HG02798 (cell line): ENCODE measurements around the gene PRPF40A.
"Not testable (repeated sequence)": the region's sequence is repeated elsewhere in the genome, so short reads cannot be mapped to it uniquely, and the experiment has no call there.

Source experiments
- ATAC-seq: cut with Tn5 transposase; IDR thresholded peaks from one replicate; pipeline ENCODE4 v1.9.1; 2021; ENCODE audit warnings: mild to moderate bottlenecking; ENCODE audit not compliant: unreplicated experiment, poor library complexity

PRPF40A gene

DNA sequence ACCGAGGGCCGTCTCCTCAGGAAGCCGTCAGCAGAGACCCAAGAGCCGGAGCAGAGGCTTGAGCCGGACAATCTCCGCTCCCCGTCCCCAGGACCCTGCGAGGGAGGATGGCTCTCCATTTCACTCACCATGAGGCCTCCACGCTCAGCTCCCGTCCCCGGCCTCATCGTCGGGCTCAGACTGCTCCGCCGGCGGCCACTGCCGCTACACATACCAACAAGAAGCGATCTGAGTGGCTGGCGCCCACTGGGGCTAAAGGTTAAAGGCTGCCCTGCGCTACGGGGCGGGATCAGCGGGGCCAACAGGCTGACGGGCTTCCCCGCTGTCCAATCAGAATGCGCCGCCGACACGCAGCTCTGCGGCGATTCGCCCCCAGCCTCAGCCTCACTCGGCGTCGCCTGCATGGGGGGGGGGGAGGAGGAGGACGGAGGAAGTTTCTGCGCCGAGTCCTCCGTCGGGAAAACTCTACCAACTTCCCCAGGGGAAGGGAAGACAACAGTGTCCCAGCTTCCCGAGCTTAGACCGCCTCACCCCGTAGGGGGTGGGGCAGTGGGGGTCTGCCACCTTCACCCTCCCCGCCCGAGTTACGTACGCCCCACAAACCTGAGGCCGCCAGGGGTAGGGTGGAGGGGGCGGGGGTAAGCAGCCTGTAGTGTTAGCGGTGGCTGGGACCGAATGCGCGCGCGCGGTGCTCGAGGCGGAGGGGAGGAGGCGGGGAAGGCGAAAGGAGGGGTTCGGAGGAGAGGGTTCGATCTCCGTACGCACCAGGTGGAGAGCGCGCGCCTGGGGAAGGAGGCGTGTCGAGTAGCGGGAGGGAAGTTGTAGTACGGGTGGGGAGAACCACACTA is at the start of gene PRPF40A:
Gene PRPF40A (minus strand): TSS at position 234 of the 848 bp plus-strand sequence. CDS start 22 bp downstream, at position 212.
- ATAC-seq, result peak; percentile 75

DNA sequence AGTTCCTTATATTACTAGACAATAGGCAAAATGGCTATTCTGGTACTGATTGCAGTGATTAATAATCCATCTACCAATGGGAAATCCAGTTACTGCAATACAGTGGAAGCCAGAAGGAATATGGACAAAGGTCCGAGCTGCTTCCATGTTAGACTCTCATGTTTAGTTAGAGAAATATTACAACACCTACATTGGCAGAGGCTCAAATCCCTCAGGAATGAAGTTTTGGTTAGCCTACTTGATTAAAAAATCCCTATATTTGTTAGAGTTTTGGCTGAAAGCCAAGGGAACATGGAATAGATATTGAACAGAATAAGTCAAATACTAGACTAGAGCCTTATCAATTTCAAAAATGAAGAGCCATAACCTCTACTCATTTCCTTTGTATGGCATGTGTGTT is 49.7 kb upstream of the PRPF40A start:
- ATAC-seq, result no peak

DNA sequence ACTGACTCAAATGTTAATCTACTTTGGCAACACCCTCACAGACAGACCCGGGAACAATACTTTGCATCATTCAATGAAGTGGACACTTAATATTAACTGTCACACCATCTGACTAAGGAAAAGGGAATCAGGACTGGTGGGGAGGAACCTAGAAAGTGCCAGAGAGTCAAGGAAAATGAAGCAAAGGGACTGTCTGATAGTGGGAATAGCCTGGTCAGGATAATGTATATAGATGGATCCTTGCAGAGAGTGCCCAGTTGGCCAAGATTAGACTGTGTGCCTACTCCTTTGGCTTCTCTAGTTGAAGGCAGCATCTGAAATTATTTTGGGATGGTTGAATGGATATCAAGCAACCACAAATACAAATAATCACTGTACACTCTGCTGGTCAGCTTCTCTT is 46.4 kb upstream of the PRPF40A start:
- no peak for ATAC-seq

DNA sequence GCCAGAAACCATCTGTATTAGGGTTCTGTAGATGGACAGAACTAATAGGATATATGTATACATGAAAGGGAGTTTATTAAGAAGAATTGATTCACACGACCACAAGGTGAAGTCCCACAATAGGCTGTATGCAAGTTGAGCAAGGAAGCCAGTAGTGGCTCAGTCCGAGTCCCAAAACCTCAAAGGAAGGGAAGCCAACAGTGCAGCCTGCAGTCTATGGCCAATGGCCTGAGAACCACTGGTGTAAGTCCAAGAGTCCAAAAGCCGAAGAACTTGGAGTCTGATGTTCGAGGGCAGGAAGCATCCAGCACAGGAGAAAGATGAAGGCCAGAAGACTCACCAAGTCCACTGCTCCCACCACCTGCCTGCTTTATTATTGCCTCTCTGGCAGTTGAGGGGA is 45.9 kb upstream of the PRPF40A start:
- ATAC-seq, result not testable (repeated sequence)

GRCh38 chr2:152762202-152762601 is 44.9 kb upstream of the PRPF40A start:
- no peak for ATAC-seq

GRCh38 chr2:152761214-152761613 is 44.0 kb upstream of the PRPF40A start:
- no peak for ATAC-seq

DNA sequence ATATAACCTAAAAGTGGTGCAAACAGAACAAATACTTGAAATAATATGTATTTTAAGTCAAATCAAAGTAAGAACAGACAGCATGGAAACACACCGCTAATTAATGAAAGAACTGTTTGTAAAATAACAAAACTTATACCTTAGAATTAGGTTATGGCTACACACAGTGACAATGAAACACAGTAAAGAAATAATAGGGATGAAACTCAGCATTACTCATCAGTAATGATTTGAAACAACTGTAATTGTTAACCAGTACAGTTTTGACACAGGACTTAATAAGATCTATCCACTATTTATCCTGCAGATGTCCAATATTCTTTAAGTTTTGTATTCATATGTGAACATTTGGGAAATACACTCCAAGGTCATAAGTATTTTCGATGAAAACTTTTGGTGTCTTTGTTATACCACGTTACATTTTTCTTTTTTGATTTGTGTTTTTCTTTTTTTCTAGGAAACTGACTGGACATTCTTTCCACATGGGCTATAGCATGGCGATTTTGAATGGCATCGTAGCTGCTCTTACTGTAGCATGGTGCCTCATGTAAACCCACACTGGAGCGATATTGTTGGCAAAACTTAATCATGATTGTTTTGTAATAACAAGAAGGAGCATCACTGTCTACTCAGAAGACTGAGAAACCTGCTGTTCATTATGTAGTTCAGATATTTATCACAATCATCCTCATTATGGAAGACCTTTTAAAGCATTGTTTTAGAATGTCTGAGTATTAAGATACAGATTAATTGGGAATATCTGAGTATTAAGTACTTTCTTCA is 42.2 kb upstream of the PRPF40A start:
- no peak for ATAC-seq

- ATAC-seq, result no peak
Measured at GRCh38 chr2:152755029-152755428, 37.8 kb upstream of the PRPF40A start.

DNA sequence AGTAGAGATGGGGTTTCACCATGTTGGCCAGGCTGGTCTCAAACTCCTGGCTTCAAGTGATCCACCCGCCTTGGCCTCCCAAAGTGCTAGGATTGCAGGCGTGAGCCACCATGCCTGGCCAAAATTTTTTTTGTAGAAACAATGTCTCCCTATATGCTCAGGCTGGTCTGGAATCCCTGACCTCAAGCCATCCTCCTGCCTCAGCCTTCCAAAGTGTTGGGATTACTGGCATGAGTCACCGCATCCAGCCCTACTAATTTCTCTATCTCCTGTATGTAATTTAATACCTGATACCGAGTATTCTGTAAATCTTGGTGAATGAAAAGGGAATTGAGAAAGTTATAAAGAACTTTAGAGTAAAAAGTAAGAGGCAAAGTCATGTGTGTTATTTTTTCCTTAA is 30.5 kb upstream of the PRPF40A start:
- not testable (repeated sequence) for ATAC-seq

GRCh38 chr2:152743002-152743401 is 25.7 kb upstream of the PRPF40A start:
- ATAC-seq, result peak; percentile 57

DNA sequence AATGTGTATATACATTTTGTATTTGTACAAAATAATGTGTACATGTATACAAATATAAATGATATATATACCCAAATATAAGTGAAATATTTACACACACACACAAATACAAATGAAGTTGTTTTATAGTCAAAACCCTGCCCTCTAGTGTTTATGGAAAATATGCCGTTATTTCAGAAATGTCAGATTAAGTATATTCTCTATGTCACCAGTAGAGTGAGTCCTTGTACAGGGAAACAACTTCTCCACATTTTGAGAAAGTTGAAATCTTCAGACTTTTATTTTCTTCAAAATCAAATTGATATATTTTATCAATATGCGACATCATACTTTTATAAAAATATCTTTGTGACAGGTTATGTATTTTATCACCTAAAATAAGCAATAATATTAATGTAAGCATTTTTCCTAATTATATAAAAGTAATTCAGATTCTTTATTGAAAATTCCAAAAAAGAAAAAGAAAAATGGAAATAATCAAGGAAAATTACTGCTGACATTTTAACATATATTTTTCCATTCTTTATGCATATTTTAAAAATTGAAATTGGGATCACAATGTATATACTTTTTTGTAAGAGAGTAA is 23.6 kb upstream of the PRPF40A start:
- ATAC-seq, result peak; percentile 86

DNA sequence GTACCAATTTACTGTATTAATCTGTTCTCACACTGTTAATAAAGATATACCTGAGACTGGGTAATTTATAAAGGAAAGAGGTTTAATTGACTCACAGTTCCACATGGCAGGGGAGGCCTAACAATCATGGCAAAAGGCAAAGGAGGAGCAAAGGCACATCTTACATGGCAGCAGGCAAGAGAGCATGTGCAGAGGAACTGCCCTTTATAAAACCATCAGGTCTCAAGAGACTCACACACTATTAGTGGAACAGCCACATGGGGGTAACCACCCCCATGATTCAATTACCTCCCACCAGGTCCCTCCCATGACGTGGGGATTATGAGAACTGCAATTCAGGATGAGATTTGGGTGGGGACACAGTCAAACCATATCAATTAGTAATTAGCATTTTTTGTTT is 22.4 kb upstream of the PRPF40A start:
- ATAC-seq, result not testable (repeated sequence)

DNA sequence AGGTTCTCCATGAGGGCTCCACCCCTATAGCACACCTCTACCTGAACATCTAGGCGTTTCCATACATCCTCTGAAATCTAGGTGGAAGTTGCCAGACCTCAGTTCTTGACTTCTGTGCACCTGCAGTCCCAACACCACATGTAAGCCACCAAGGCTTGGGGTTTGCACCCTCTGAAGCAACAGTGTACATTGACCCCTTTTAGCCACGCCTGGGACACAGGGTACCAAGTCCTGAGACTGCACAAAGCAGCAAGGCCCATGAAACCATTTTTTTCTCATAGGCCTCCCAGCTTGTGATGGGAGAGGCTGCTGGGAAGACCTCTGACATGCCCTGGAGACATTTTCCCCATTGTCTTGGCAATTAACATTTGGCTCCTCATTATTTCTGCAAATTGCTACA is 21.2 kb upstream of the PRPF40A start:
- no peak for ATAC-seq

DNA sequence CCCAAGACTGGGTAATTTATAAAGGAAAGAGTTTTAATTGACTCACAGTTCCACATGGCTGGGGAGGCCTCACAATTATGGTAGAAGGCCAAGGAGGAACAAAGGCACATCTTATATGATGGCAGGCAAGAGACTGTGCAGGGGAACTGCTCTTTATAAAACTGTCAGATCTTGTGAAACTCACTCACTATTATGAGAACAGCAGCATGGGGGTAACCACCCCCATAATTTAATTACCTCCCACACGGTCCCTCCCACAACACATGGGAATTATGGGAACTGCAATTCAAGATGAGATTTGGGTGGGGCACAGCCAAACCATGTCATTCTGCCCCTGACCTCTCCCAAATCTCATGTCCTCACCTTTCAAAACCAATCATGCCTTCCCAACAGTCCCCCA is 20.2 kb upstream of the PRPF40A start:
- ATAC-seq, result not testable (repeated sequence)

DNA sequence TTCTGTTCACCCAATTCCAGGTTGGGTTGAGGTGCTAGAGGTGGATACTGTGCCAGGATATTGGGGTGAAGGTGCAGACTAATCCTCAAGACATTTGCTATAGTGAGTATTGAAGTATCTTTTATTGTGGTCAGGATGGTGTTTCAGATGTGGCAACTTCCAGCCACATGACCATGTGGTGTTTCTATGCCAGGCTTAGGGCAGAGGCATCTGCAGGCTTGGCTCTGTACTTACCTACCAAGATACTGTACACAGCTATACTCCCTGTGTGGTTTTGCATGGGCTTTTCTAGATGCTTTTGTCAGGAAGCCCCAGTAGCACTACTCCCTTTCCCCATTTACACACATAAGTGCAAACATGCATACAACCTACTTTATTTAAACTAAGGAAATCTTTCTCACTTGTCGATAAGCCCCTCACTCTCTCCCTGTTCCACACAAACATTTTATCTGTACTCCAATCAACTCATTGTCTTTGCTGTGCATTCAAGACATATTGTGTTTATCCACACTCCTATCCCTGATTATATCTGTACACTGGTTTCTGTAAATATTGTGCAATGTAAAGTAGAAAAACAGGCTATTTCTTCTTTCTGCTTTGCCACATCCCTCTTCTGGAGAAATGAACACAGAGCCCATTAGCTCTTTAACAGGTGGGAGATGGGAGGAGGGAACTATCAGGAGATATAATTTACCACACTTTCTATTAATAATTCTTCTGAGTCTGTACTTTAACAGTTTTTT is 13.5 kb upstream of the PRPF40A start:
- ATAC-seq, result peak; percentile 94

DNA sequence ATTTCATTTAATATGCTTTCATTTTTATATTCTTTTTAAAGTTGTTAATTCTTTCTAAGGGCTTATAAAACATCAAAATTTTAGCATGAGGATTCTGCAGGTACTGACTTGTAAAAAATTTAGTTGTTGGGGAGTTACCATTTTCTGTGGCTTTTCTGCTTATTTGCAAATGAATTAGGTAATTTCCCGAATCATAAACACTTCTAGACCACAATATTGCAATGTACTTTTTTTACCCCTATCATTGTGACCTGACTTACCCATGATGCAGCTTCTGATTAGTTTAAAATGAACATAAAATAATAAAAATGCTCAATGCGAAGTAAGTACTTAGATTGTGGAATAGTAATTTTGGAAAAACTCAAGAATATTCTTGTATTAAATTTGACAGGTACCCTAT is 12.6 kb upstream of the PRPF40A start:
- peak; percentile 32 for ATAC-seq

DNA sequence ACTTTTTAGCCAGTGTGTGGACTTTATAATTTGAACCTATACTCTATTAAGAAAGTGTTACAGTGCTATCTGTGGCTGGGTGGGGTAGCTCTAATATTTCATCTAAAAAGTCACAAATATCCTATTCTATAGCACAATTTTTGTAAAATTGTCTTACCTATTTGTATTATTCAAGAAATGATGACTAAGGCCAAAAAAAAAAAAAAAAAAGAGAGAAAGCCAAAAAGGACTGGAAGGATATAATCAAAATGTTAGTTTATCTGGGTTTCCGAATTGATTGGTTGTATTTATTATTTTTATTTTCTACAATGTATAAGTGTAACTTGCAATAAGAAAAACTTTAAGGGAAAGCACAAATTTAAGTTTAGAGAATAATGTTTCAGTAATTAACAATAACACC is 6.7 kb upstream of the PRPF40A start:
- no peak for ATAC-seq

GRCh38 chr2:152722639-152723038 is 5.4 kb upstream of the PRPF40A start:
- not testable (repeated sequence) for ATAC-seq

- ATAC-seq, result no peak
Measured at GRCh38 chr2:152720794-152721193, 3.5 kb upstream of the PRPF40A start.

DNA sequence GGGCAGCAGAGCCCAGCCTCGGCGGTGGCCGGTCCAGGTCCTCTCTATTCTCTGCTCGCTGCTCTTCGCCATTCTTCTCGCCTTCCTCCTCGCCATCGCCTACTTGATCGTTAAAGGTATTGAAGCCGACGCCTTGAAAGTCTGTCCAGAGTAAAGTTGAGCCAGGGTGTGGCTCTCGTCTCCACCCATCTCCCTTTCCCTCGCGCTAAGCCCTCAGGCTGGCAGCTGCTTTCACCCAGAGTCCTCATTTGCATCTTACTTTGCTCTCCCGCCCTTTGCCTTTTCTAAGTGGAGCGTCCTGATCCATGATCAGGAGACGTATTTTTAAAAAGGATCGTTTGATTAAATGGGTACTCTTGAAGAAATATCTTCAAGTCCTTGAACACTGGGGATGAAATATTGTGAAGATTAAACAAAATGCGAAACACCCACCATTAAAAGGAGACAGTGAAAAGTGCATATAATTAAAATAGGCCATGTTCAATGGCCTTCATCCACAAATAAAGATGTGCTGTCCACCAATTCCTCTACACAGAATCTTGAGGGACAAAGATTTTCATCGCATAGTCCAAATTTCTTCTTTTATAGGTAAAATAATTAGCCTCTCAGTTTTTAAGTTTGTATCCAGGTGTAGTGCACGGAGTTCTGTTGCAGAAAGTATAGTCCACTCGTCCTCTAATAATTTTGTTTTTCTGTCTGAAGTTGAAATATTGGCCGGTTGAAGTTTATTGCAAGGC is 1.8 kb upstream of the PRPF40A start:
- peak; percentile 23 for ATAC-seq
